GM12892 (cell line): ENCODE measurements around the gene ZNF605.

Experiments
- POLR2A ChIP-seq: IDR thresholded peaks from 2 replicates; pipeline ENCODE4 v1.6.1; 2011; ENCODE audit warnings: low read depth, low read length, control low read depth
- POLR2AphosphoS5 ChIP-seq: IDR thresholded peaks from 2 replicates; pipeline ENCODE4 v1.6.1; 2011; ENCODE audit warnings: low read depth, low read length, control low read depth

- no peak for TF ChIP-seq POLR2A
- TF ChIP-seq POLR2AphosphoS5, result no peak
Observed at GRCh38 chr12:132953771-132954170, 2.3 kb downstream of the ZNF605 start.
